HPDE6-E6E7 (cell line): ENCODE data around the gene KSR1.

ENCODE experiments used
- DNase-seq: peaks from one replicate; pipeline ENCODE4 v3.0.0; 2011; ENCODE audit warnings: missing footprints; ENCODE audit errors: extremely low spot score

The KSR1 gene

GRCh38 chr17:27550974-27551505 is 94.8 kb downstream of the KSR1 start:
- no peak for DNase-seq

- DNase-seq, result no peak
Observed at GRCh38 chr17:27551701-27552248, 95.5 kb downstream of the KSR1 start.

- peak; percentile 68 for DNase-seq
Observed at GRCh38 chr17:27552276-27552732, 96.1 kb downstream of the KSR1 start.

GRCh38 chr17:27553019-27553511 is 96.8 kb downstream of the KSR1 start:
- no peak for DNase-seq

- DNase-seq, result no peak
Observed at GRCh38 chr17:27554152-27554551, 97.9 kb downstream of the KSR1 start.

GRCh38 chr17:27554911-27555310 is 98.7 kb downstream of the KSR1 start:
- DNase-seq, result no peak

GRCh38 chr17:27555339-27555738 is 99.1 kb downstream of the KSR1 start:
- DNase-seq, result no peak

GRCh38 chr17:27558341-27558740 is 102.1 kb downstream of the KSR1 start:
- no peak for DNase-seq

- DNase-seq, result no peak
Observed at GRCh38 chr17:27558842-27559505, 102.7 kb downstream of the KSR1 start.

- no peak for DNase-seq
Observed at GRCh38 chr17:27559506-27560481, 103.5 kb downstream of the KSR1 start.

GRCh38 chr17:27560668-27561067 is 104.4 kb downstream of the KSR1 start:
- DNase-seq, result no peak

GRCh38 chr17:27562777-27563455 is 106.7 kb downstream of the KSR1 start:
- DNase-seq, result no peak

GRCh38 chr17:27563532-27563931 is 107.3 kb downstream of the KSR1 start:
- no peak for DNase-seq

- no peak for DNase-seq
Observed at GRCh38 chr17:27564463-27564862, 108.2 kb downstream of the KSR1 start.

- no peak for DNase-seq
Observed at GRCh38 chr17:27565874-27566670, 109.8 kb downstream of the KSR1 start.

- no peak for DNase-seq
Observed at GRCh38 chr17:27566671-27567562, 110.7 kb downstream of the KSR1 start.

GRCh38 chr17:27567563-27567859 is 111.3 kb downstream of the KSR1 start:
- DNase-seq, result no peak

GRCh38 chr17:27568216-27568615 is 112.0 kb downstream of the KSR1 start:
- DNase-seq, result no peak

GRCh38 chr17:27568811-27569210 is 112.6 kb downstream of the KSR1 start:
- no peak for DNase-seq

- DNase-seq, result no peak
Observed at GRCh38 chr17:27569257-27569722, 113.0 kb downstream of the KSR1 start.
